Astrocyte (in vitro differentiated cells and primary cell): ENCODE results near the gene SELL.

ENCODE experiments used
- CTCF ChIP-seq: IDR thresholded peaks from 2 replicates; pipeline ENCODE4 v1.5.1; 2011; ENCODE audit warnings: low read depth, mild to moderate bottlenecking, inconsistent platforms, low read length, moderate library complexity; ENCODE audit not compliant: insufficient read depth
- EZH2 ChIP-seq: IDR thresholded peaks from 2 replicates; pipeline ENCODE4 v1.6.1; 2012; ENCODE audit warnings: mild to moderate bottlenecking, low read length, inconsistent platforms; ENCODE audit not compliant: insufficient read depth

GRCh38 chr1:169648709-169649108 is 62.7 kb downstream of the SELL start:
- TF ChIP-seq CTCF (no peak), EZH2 (no peak)
